Measurements from ENCODE around the gene GABRG3. TPM values are rescaled to one million over a fixed set of nuclear protein-coding genes. Genes with fewer than 3 reads are reported as not detected.

Gene GABRG3
- total and polyA plus RNA-seq, 3 experiments from 2014 or later = not detected

- no peaks in the 10 kb centered on the region for H3K4me1 Mint-ChIP-seq
- Histone ChIP-seq H3K27me3 (ENCODE audit: insufficient read depth, low read length, poor library complexity, severe bottlenecking) (no peaks in the 10 kb centered on the region), H3K36me3 (ENCODE audit: insufficient read depth, low read length) (no peaks in the 10 kb centered on the region), H3K9me3 (ENCODE audit: low read length) (no peaks in the 10 kb centered on the region), H3K27ac (ENCODE audit: low read depth, low read length) (no peak overlapping the region), H3K4me3 (ENCODE audit: low read length) (no peak overlapping the region), H3K4me1 (ENCODE audit: insufficient read depth, low read length) (no peaks in the 10 kb centered on the region)
- CTCF ChIA-PET = no interaction called here
- no peak overlapping the region for H3K4me3 Mint-ChIP-seq
- no peak for DNase-seq
- H3K27ac Mint-ChIP-seq = no peak overlapping the region
- no peaks in the 10 kb centered on the region for H3K36me3 Mint-ChIP-seq
- peaks cover 3 to 14% (median 11%) of the 10 kb centered on the region in 5 donors for H3K9me3 Mint-ChIP-seq
- H3K27me3 Mint-ChIP-seq = no peaks in the 10 kb centered on the region
- POLR2A ChIA-PET = no interaction called here
Observed at GRCh38 chr15:27426805-27427204, 455.8 kb downstream of the GABRG3 start.

GRCh38 chr15:27427276-27427675 lies 456.3 kb downstream of the GABRG3 start:
- Mint-ChIP-seq H3K9me3 (peaks cover 3 to 16% (median 13%) of the 10 kb centered on the region in 5 donors), H3K4me1 (no peaks in the 10 kb centered on the region), H3K27ac (no peak overlapping the region), H3K27me3 (no peaks in the 10 kb centered on the region), H3K4me3 (no peak overlapping the region), H3K36me3 (no peaks in the 10 kb centered on the region)
- no peaks in the 10 kb centered on the region for H3K9me3 ChIP-seq (ENCODE audit: low read length)
- ChIA-PET CTCF (no interaction called here), POLR2A (no interaction called here)
- no peaks in the 10 kb centered on the region for H3K4me1 ChIP-seq (ENCODE audit: insufficient read depth, low read length)
- H3K27me3 ChIP-seq (ENCODE audit: insufficient read depth, low read length, poor library complexity, severe bottlenecking) = no peaks in the 10 kb centered on the region
- no peaks in the 10 kb centered on the region for H3K36me3 ChIP-seq (ENCODE audit: insufficient read depth, low read length)
- no peak overlapping the region for H3K27ac ChIP-seq (ENCODE audit: low read depth, low read length)
- no peak overlapping the region for H3K4me3 ChIP-seq (ENCODE audit: low read length)
- DNase-seq = no peak

- H3K4me1 Mint-ChIP-seq = no peaks in the 10 kb centered on the region
- H3K9me3 Mint-ChIP-seq = peaks cover 3 to 23% (median 6%) of the 10 kb centered on the region in 5 donors
- POLR2A ChIA-PET = no interaction called here
Observed at GRCh38 chr15:27428151-27428550, 457.2 kb downstream of the GABRG3 start.

GRCh38 chr15:27429577-27429976 lies 458.6 kb downstream of the GABRG3 start:
- H3K9me3 Mint-ChIP-seq = peaks cover 3 to 23% (median 13%) of the 10 kb centered on the region in 5 donors
- ChIA-PET CTCF (no interaction called here), POLR2A (no interaction called here)
- H3K27me3 Mint-ChIP-seq = no peaks in the 10 kb centered on the region
- H3K36me3 Mint-ChIP-seq = no peaks in the 10 kb centered on the region
- no peaks in the 10 kb centered on the region for H3K4me1 ChIP-seq (ENCODE audit: insufficient read depth, low read length)
- H3K4me3 ChIP-seq (ENCODE audit: low read length) = no peak overlapping the region
- no peaks in the 10 kb centered on the region for H3K9me3 ChIP-seq (ENCODE audit: low read length)
- H3K27me3 ChIP-seq (ENCODE audit: insufficient read depth, low read length, poor library complexity, severe bottlenecking) = no peaks in the 10 kb centered on the region
- H3K4me1 Mint-ChIP-seq = no peaks in the 10 kb centered on the region
- no peak overlapping the region for H3K27ac ChIP-seq (ENCODE audit: low read depth, low read length)
- H3K27ac Mint-ChIP-seq = no peak overlapping the region
- no peaks in the 10 kb centered on the region for H3K36me3 ChIP-seq (ENCODE audit: insufficient read depth, low read length)
- no peak for DNase-seq
- no peak overlapping the region for H3K4me3 Mint-ChIP-seq

More at GRCh38 chr15:27428151-27428550, 457.2 kb downstream of the GABRG3 start:
- H3K36me3 ChIP-seq (ENCODE audit: insufficient read depth, low read length) = no peaks in the 10 kb centered on the region
- H3K9me3 ChIP-seq (ENCODE audit: low read length) = no peaks in the 10 kb centered on the region
- no peak overlapping the region for H3K27ac ChIP-seq (ENCODE audit: low read depth, low read length)
- CTCF ChIA-PET = no interaction called here
- no peaks in the 10 kb centered on the region for H3K4me1 ChIP-seq (ENCODE audit: insufficient read depth, low read length)
- Mint-ChIP-seq H3K36me3 (no peaks in the 10 kb centered on the region), H3K27me3 (no peaks in the 10 kb centered on the region), H3K4me3 (no peak overlapping the region), H3K27ac (no peak overlapping the region)
- H3K27me3 ChIP-seq (ENCODE audit: insufficient read depth, low read length, poor library complexity, severe bottlenecking) = no peaks in the 10 kb centered on the region
- DNase-seq = no peak
- H3K4me3 ChIP-seq (ENCODE audit: low read length) = no peak overlapping the region

- no peak overlapping the region for H3K27ac ChIP-seq (ENCODE audit: low read depth, low read length)
- H3K4me3 ChIP-seq (ENCODE audit: low read length) = no peak overlapping the region
- no peaks in the 10 kb centered on the region for H3K36me3 Mint-ChIP-seq
- no peak overlapping the region for H3K27ac Mint-ChIP-seq
- peaks cover 12 to 37% (median 15%) of the 10 kb centered on the region in 5 donors for H3K9me3 Mint-ChIP-seq
- H3K4me1 Mint-ChIP-seq = no peaks in the 10 kb centered on the region
- H3K9me3 ChIP-seq (ENCODE audit: low read length) = no peaks in the 10 kb centered on the region
- no peaks in the 10 kb centered on the region for H3K27me3 ChIP-seq (ENCODE audit: insufficient read depth, low read length, poor library complexity, severe bottlenecking)
- ChIA-PET POLR2A (no interaction called here), CTCF (no interaction called here)
- DNase-seq = no peak
- H3K4me3 Mint-ChIP-seq = no peak overlapping the region
- no peaks in the 10 kb centered on the region for H3K27me3 Mint-ChIP-seq
- no peaks in the 10 kb centered on the region for H3K36me3 ChIP-seq (ENCODE audit: insufficient read depth, low read length)
- H3K4me1 ChIP-seq (ENCODE audit: insufficient read depth, low read length) = no peaks in the 10 kb centered on the region
Observed at GRCh38 chr15:27433604-27434003, 462.6 kb downstream of the GABRG3 start.

GRCh38 chr15:27438403-27439375 lies 467.7 kb downstream of the GABRG3 start:
- no peak overlapping the region for H3K4me3 Mint-ChIP-seq
- Histone ChIP-seq H3K27ac (ENCODE audit: low read depth, low read length) (no peak overlapping the region), H3K27me3 (ENCODE audit: insufficient read depth, low read length, poor library complexity, severe bottlenecking) (no peaks in the 10 kb centered on the region), H3K36me3 (ENCODE audit: insufficient read depth, low read length) (no peaks in the 10 kb centered on the region), H3K4me3 (ENCODE audit: low read length) (no peak overlapping the region), H3K4me1 (ENCODE audit: insufficient read depth, low read length) (no peaks in the 10 kb centered on the region), H3K9me3 (ENCODE audit: low read length) (no peaks in the 10 kb centered on the region)
- H3K36me3 Mint-ChIP-seq = no peaks in the 10 kb centered on the region
- H3K27ac Mint-ChIP-seq = no peak overlapping the region
- no peaks in the 10 kb centered on the region for H3K27me3 Mint-ChIP-seq
- ChIA-PET POLR2A (no interaction called here), CTCF (no interaction called here)
- DNase-seq = no peak
- peaks cover 12 to 28% (median 19%) of the 10 kb centered on the region in 5 donors for H3K9me3 Mint-ChIP-seq
- no peaks in the 10 kb centered on the region for H3K4me1 Mint-ChIP-seq

GRCh38 chr15:27441120-27441519 lies 470.1 kb downstream of the GABRG3 start:
- Mint-ChIP-seq H3K27ac (no peak overlapping the region), H3K36me3 (no peaks in the 10 kb centered on the region), H3K9me3 (peaks cover 11 to 25% (median 15%) of the 10 kb centered on the region in 5 donors), H3K4me3 (no peak overlapping the region), H3K27me3 (no peaks in the 10 kb centered on the region), H3K4me1 (no peaks in the 10 kb centered on the region)
- no peaks in the 10 kb centered on the region for H3K4me1 ChIP-seq (ENCODE audit: insufficient read depth, low read length)
- H3K27me3 ChIP-seq (ENCODE audit: insufficient read depth, low read length, poor library complexity, severe bottlenecking) = no peaks in the 10 kb centered on the region
- DNase-seq = no peak
- CTCF ChIA-PET = no interaction called here
- no peak overlapping the region for H3K27ac ChIP-seq (ENCODE audit: low read depth, low read length)
- no peaks in the 10 kb centered on the region for H3K36me3 ChIP-seq (ENCODE audit: insufficient read depth, low read length)
- H3K9me3 ChIP-seq (ENCODE audit: low read length) = no peaks in the 10 kb centered on the region
- no peak overlapping the region for H3K4me3 ChIP-seq (ENCODE audit: low read length)
- POLR2A ChIA-PET = no interaction called here

- H3K4me3 ChIP-seq (ENCODE audit: low read length) = no peak overlapping the region
- no peaks in the 10 kb centered on the region for H3K4me1 ChIP-seq (ENCODE audit: insufficient read depth, low read length)
- ChIA-PET POLR2A (no interaction called here), CTCF (no interaction called here)
- Mint-ChIP-seq H3K27me3 (no peaks in the 10 kb centered on the region), H3K9me3 (peaks cover 8 to 20% (median 11%) of the 10 kb centered on the region in 5 donors), H3K27ac (no peak overlapping the region), H3K4me1 (no peaks in the 10 kb centered on the region), H3K36me3 (no peaks in the 10 kb centered on the region), H3K4me3 (no peak overlapping the region)
- H3K27ac ChIP-seq (ENCODE audit: low read depth, low read length) = no peak overlapping the region
- H3K36me3 ChIP-seq (ENCODE audit: insufficient read depth, low read length) = no peaks in the 10 kb centered on the region
- H3K9me3 ChIP-seq (ENCODE audit: low read length) = no peaks in the 10 kb centered on the region
- no peaks in the 10 kb centered on the region for H3K27me3 ChIP-seq (ENCODE audit: insufficient read depth, low read length, poor library complexity, severe bottlenecking)
- DNase-seq = no peak
Observed at GRCh38 chr15:27448234-27448633, 477.3 kb downstream of the GABRG3 start.

Measured in CD8-positive, alpha-beta memory T cell (primary cell).